Subcutaneous adipose tissue (tissue), 4 donors: ENCODE measurements around the gene RCHY1. TPM values are rescaled to one million over a fixed set of nuclear protein-coding genes. Genes with fewer than 3 reads are reported as not detected.

ENCODE experiments used
- total RNA-seq, 4 donors: library from RNA; depleted of rRNA; stranded (reverse); fragments of >200 nt; gene quantifications; one replicate each; pipeline ENCODE4 v1.1.0, GENCODE V29; 2016
- TF ChIP-seq, protein P1 (sequence below): fragments of 450-650 bp; IDR thresholded peaks from one replicate; pipeline ENCODE4 v1.5.1; 2016; ENCODE audit warnings: low read depth, mild to moderate bottlenecking, control low read depth, antibody characterized with exemption, moderate library complexity

RCHY1 gene
- total RNA-seq, result 10 to 100 TPM; 16.5 to 32.4 (median 20.9) TPM

GRCh38 chr4:75514131-75514948 lies at the start of gene RCHY1, which contains the start of gene THAP6:
Gene RCHY1, minus strand, starts transcription at chr4:75514403. Its CDS starts 117 bp downstream, at chr4:75514286.
Gene THAP6, plus strand, starts transcription at chr4:75514473. Its CDS starts 980 bp downstream, at chr4:75515453.
- TF ChIP-seq, protein P1, sequence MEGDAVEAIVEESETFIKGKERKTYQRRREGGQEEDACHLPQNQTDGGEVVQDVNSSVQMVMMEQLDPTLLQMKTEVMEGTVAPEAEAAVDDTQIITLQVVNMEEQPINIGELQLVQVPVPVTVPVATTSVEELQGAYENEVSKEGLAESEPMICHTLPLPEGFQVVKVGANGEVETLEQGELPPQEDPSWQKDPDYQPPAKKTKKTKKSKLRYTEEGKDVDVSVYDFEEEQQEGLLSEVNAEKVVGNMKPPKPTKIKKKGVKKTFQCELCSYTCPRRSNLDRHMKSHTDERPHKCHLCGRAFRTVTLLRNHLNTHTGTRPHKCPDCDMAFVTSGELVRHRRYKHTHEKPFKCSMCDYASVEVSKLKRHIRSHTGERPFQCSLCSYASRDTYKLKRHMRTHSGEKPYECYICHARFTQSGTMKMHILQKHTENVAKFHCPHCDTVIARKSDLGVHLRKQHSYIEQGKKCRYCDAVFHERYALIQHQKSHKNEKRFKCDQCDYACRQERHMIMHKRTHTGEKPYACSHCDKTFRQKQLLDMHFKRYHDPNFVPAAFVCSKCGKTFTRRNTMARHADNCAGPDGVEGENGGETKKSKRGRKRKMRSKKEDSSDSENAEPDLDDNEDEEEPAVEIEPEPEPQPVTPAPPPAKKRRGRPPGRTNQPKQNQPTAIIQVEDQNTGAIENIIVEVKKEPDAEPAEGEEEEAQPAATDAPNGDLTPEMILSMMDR, result no peak

- TF ChIP-seq, protein P1, result no peak
These were observed 47.6 kb upstream of the RCHY1 start for GRCh38 chr4:75561789-75562188.

DNA sequence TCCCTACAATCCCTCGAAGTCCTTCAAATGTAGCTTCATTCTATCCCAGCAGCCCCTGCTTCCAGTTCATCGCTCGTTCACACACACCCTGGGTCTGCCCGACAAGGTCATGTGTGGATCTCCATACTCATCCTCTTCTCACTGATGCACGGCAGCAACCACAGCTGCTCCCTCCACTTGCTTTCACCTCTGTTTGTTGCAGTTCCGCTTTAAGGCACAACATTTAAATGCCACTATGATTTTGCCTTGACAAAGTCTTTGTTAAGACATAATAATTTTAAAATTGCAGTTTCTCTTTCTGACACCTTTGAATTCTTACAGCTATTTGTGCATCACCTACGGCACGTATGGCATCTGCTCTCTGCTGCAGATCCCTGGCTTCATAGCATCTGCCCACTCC lies 43.5 kb upstream of the RCHY1 start:
- TF ChIP-seq, protein P1, result no peak

DNA sequence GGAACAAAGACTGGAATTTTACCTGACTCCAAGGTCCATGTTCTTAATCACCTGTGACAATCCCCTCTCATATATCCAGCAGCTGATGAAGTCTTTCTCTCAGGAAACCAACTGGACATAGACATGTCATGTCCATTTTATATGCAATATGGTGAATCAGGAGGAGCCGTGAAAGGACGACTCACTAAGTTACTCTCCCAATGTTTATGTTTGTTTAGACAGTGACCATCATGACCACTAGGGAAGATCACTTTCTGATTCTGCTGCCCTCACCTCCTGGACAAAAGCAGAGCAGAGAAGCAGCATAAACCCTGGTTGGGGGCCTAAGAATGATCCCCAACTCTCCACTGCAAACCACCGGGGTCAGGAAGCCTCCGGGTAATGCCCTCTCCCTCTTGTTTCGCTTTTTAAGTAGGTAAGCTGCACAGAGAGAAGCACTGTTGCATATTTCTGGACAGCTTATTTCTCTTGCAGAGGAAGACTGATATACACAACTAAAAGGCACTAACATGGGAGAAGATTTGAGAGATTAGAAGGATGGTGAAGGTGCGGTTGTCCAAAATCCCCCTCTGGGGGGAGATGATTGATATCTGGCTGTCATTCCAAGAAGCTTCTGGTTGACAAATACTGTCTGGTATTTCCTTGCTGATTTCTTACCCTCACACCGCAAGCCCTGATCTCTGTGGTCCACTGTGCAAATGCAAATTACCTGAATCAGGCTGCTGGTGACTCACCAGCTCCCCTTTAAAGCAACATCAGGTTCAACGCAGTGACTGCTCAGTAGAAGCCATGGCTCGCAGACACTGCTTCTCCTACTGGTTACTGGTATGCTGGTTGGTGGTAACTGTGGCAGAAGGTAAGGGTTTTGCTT lies 41.3 kb upstream of the RCHY1 start, which contains the start of gene ODAPH:
Gene ODAPH, plus strand, starts transcription at position 773 of the 871 bp plus-strand sequence. Its CDS starts 17 bp downstream, at position 790.
- TF ChIP-seq, protein P1, result no peak

GRCh38 chr4:75552452-75552851 lies 38.2 kb upstream of the RCHY1 start:
- TF ChIP-seq, protein P1, result no peak

- TF ChIP-seq, protein P1, result no peak
These were observed 34.8 kb upstream of the RCHY1 start for GRCh38 chr4:75549019-75549418.
